ENCODE results near the gene CAMSAP2. TPM values are rescaled to one million over a fixed set of nuclear protein-coding genes. Genes with fewer than 3 reads are reported as not detected.
A peak's percentile ranks its signal among the peaks of the same experiment; 100 is the strongest.

Gene CAMSAP2
- total RNA-seq, 1 donor, result 50.3 TPM

GRCh38 chr1:200738949-200739651, 407 bp downstream of the CAMSAP2 start:
- peak overlapping the region; percentile 94 for H3K27ac ChIP-seq (ENCODE audit: low read depth, low read length)
- no peaks in the 10 kb centered on the region for H3K9me3 ChIP-seq (ENCODE audit: low read depth, low read length)
- peak; percentile 97 for DNase-seq (ENCODE audit: insufficient read length, low spot score, missing footprints)
- peaks cover 39% of the 10 kb centered on the region for H4K20me1 ChIP-seq (ENCODE audit: insufficient read depth, low read length)
- H3K36me3 ChIP-seq (ENCODE audit: insufficient read depth, low read length), result no peaks in the 10 kb centered on the region
- no peak for TF ChIP-seq CTCF (IDR thresholded peaks at IDR 0.05; ENCODE audit: extremely low read depth, low read depth, low read length)
- peaks cover 49% of the 10 kb centered on the region for H3K79me2 ChIP-seq (ENCODE audit: insufficient read depth, low read length)
- peak overlapping the region; percentile 94 for H3K4me3 ChIP-seq (ENCODE audit: insufficient read depth, low read length)
- peak overlapping the region; percentile 83 for H2AFZ ChIP-seq (ENCODE audit: low read length)
- H3K4me1 ChIP-seq (ENCODE audit: insufficient read depth, low read length), result peaks cover 26% of the 10 kb centered on the region
- peak overlapping the region; percentile 74 for H3K4me2 ChIP-seq (ENCODE audit: insufficient read depth, low read length)
- H3K27me3 ChIP-seq (ENCODE audit: insufficient read depth, low read length), result no peaks in the 10 kb centered on the region

GRCh38 chr1:200739702-200740570, 1.2 kb downstream of the CAMSAP2 start:
- Histone ChIP-seq H3K79me2 (ENCODE audit: insufficient read depth, low read length) (peaks cover 58% of the 10 kb centered on the region), H4K20me1 (ENCODE audit: insufficient read depth, low read length) (peaks cover 47% of the 10 kb centered on the region), H3K4me2 (ENCODE audit: insufficient read depth, low read length) (peak overlapping the region; percentile 99), H3K9me3 (ENCODE audit: low read depth, low read length) (no peaks in the 10 kb centered on the region), H3K4me3 (ENCODE audit: insufficient read depth, low read length) (peak overlapping the region; percentile 94), H3K27ac (ENCODE audit: low read depth, low read length) (peak overlapping the region; percentile 94), H3K4me1 (ENCODE audit: insufficient read depth, low read length) (peaks cover 26% of the 10 kb centered on the region), H2AFZ (ENCODE audit: low read length) (peak overlapping the region; percentile 84), H3K27me3 (ENCODE audit: insufficient read depth, low read length) (no peaks in the 10 kb centered on the region), H3K36me3 (ENCODE audit: insufficient read depth, low read length) (no peaks in the 10 kb centered on the region)
- no peak for TF ChIP-seq CTCF (IDR thresholded peaks at IDR 0.05; ENCODE audit: extremely low read depth, low read depth, low read length)
- peak; percentile 69 for DNase-seq (ENCODE audit: insufficient read length, low spot score, missing footprints)

GRCh38 chr1:200740571-200741208, 2.0 kb downstream of the CAMSAP2 start:
- H3K4me3 ChIP-seq (ENCODE audit: insufficient read depth, low read length), result peak overlapping the region; percentile 94
- TF ChIP-seq CTCF (IDR thresholded peaks at IDR 0.05; ENCODE audit: extremely low read depth, low read depth, low read length), result no peak
- H4K20me1 ChIP-seq (ENCODE audit: insufficient read depth, low read length), result peaks cover 50% of the 10 kb centered on the region
- H3K4me2 ChIP-seq (ENCODE audit: insufficient read depth, low read length), result peak overlapping the region; percentile 99
- peak; percentile 15 for DNase-seq (ENCODE audit: insufficient read length, low spot score, missing footprints)
- H3K4me1 ChIP-seq (ENCODE audit: insufficient read depth, low read length), result peaks cover 26% of the 10 kb centered on the region
- H3K79me2 ChIP-seq (ENCODE audit: insufficient read depth, low read length), result peaks cover 65% of the 10 kb centered on the region
- peak overlapping the region; percentile 94 for H3K27ac ChIP-seq (ENCODE audit: low read depth, low read length)
- no peaks in the 10 kb centered on the region for H3K36me3 ChIP-seq (ENCODE audit: insufficient read depth, low read length)
- no peaks in the 10 kb centered on the region for H3K27me3 ChIP-seq (ENCODE audit: insufficient read depth, low read length)
- no peaks in the 10 kb centered on the region for H3K9me3 ChIP-seq (ENCODE audit: low read depth, low read length)
- H2AFZ ChIP-seq (ENCODE audit: low read length), result no peak overlapping the region

Measured in osteoblast (primary cell).